A549 (cell line): ENCODE data around the gene AVPI1. TPM values are rescaled to one million over a fixed set of nuclear protein-coding genes. Genes with fewer than 3 reads are reported as not detected.

Experiments used
- ATAC-seq, 2 experiments: fragments of 200-7000 bp in 1 of 2; fragments of >200 bp in 1 of 2; cut with Nextera tagmentation in 1 of 2; cut with Tn5 transposase in 1 of 2; 3 replicates each; pipeline versions ENCODE4 v1.8.0 to v1.9.1; 2018 to 2020; ENCODE audit warnings: mild to moderate bottlenecking in 1 of 2, moderate library complexity in 1 of 2
- CTCF ChIA-PET: fragments of 300-600 bp; sonication (Branson Sonifier 250); formaldehyde crosslinking; extraction: SDS; loops from one replicate; lab custom pipeline; 2021; ENCODE audit warnings: antibody characterized with exemption, inconsistent platforms; lab: Yijun Ruan, JAX
- POLR2A ChIA-PET: fragments of 350-600 bp; formaldehyde crosslinking; extraction: SDS; loops from one replicate; lab custom pipeline; 2021; ENCODE audit warnings: antibody characterized with exemption, inconsistent platforms; lab: Yijun Ruan, JAX
- DNase-seq, 2 experiments: peaks; one replicate each; pipeline versions ENCODE4 v3.0.0 to v3.0.0-alpha.2; 2011 to 2016; ENCODE audit warnings: low read depth in 1 of 2, low spot score in 1 of 2
- FAIRE-seq: peaks from 2 replicates; lab custom pipeline; 2011; peaks lifted over from hg19 to GRCh38; lab: Jason Lieb, UNC
- H3K27ac ChIP-seq, 2 experiments: fragments of >200 bp; sonication (Bioruptor Twin); formaldehyde crosslinking; 3 replicates each; pipeline ENCODE4 v1.5.1; 2016 to 2017
- H3K4me1 ChIP-seq: fragments of >200 bp; sonication (Bioruptor Twin); formaldehyde crosslinking; 3 replicates; pipeline ENCODE4 v1.6.1; 2016
- H3K4me2 ChIP-seq: fragments of >200 bp; sonication (Bioruptor Twin); formaldehyde crosslinking; 3 replicates; pipeline ENCODE4 v1.6.1; 2016
- H3K4me3 ChIP-seq: fragments of >200 bp; sonication (Bioruptor Twin); formaldehyde crosslinking; 3 replicates; pipeline ENCODE4 v1.5.1; 2016
- H3K9me3 ChIP-seq: fragments of >200 bp; sonication (Bioruptor Twin); formaldehyde crosslinking; 3 replicates; pipeline ENCODE4 v1.6.1; 2016
- ATOH8 ChIP-seq: fragments of 250-450 bp; sonication (Bioruptor Pico); IDR thresholded peaks from 2 replicates; pipeline ENCODE4 v1.5.0; 2020; ENCODE audit warnings: low read depth, mild to moderate bottlenecking, moderate library complexity
- CHD2 ChIP-seq: fragments of 150-350 bp; IDR thresholded peaks from 2 replicates; pipeline ENCODE4 v1.6.1; 2014; ENCODE audit warnings: low read length; ENCODE audit not compliant: partially characterized antibody
- EP300 ChIP-seq, 2 experiments: fragments of >200 bp; sonication (Bioruptor Twin); formaldehyde crosslinking; IDR thresholded peaks; 2 replicates in 1 of 2; 3 replicates in 1 of 2; pipeline ENCODE4 v1.6.1; 2016 to 2017
- HDAC2 ChIP-seq: fragments of 200-600 bp; sonication (generic); IDR thresholded peaks from 2 replicates; pipeline ENCODE4 v1.6.1; 2016
- HEYL ChIP-seq: fragments of 250-450 bp; sonication (Bioruptor Pico); IDR thresholded peaks from 2 replicates; pipeline ENCODE4 v1.8.0; 2021; ENCODE audit warnings: mild to moderate bottlenecking, moderate library complexity
- HMGXB4 ChIP-seq: fragments of 250-450 bp; sonication (Bioruptor Pico); IDR thresholded peaks from 2 replicates; pipeline ENCODE4 v1.5.0; 2021; ENCODE audit warnings: mild to moderate bottlenecking, moderate library complexity, borderline replicate concordance
- HOXB5 ChIP-seq: fragments of 250-450 bp; sonication (Bioruptor Pico); IDR thresholded peaks from 2 replicates; pipeline ENCODE4 v1.5.0; 2020; ENCODE audit warnings: mild to moderate bottlenecking, moderate library complexity
- JUN ChIP-seq, 2 experiments: fragments of >200 bp; sonication (Bioruptor Twin); formaldehyde crosslinking; IDR thresholded peaks; 2 replicates in 1 of 2; 3 replicates in 1 of 2; pipeline ENCODE4 v1.6.1; 2016 to 2017
- MAZ ChIP-seq: fragments of 150-350 bp; IDR thresholded peaks from 2 replicates; pipeline ENCODE4 v1.6.1; 2014; ENCODE audit warnings: antibody characterized with exemption, low read depth, low read length, borderline replicate concordance
- MYC ChIP-seq: IDR thresholded peaks from 2 replicates; pipeline ENCODE4 v1.6.1; 2012; ENCODE audit warnings: mild to moderate bottlenecking, inconsistent platforms, low read length, improper control_type of control experiment, borderline replicate concordance
- NR3C1 ChIP-seq: fragments of >200 bp; sonication (Bioruptor Twin); formaldehyde crosslinking; IDR thresholded peaks from 3 replicates; pipeline ENCODE4 v1.6.1; 2017
- POLR2A ChIP-seq: IDR thresholded peaks from 2 replicates; pipeline ENCODE4 v1.6.1; 2012; ENCODE audit warnings: mild to moderate bottlenecking, low read length
- POLR2AphosphoS2 ChIP-seq: conservative IDR thresholded peaks from 2 replicates; pipeline ENCODE4 v1.6.1; 2012; ENCODE audit warnings: low read length, improper control_type of control experiment, inconsistent platforms
- RCOR1 ChIP-seq: fragments of 150-350 bp; IDR thresholded peaks from 2 replicates; pipeline ENCODE4 v1.6.1; 2014; ENCODE audit warnings: antibody characterized with exemption, low read length, low read depth
- RFX5 ChIP-seq: fragments of 450-650 bp; IDR thresholded peaks from 2 replicates; pipeline ENCODE4 v1.7.1; 2014; ENCODE audit warnings: antibody characterized with exemption, mild to moderate bottlenecking, moderate library complexity
- RNF2 ChIP-seq: fragments of 200-600 bp; sonication (generic); IDR thresholded peaks from 2 replicates; pipeline ENCODE4 v1.6.1; 2016; ENCODE audit warnings: low read depth, mild to moderate bottlenecking, antibody characterized with exemption, moderate library complexity, borderline replicate concordance
- TFCP2L1 ChIP-seq: fragments of 250-450 bp; sonication (Bioruptor Pico); IDR thresholded peaks from 2 replicates; pipeline ENCODE4 v1.5.0; 2021; ENCODE audit warnings: mild to moderate bottlenecking
- TP53 ChIP-seq: fragments of 250-450 bp; sonication (Bioruptor Pico); IDR thresholded peaks from 2 replicates; pipeline ENCODE4 v1.5.0; 2021; ENCODE audit warnings: mild to moderate bottlenecking, moderate library complexity
- USF2 ChIP-seq: fragments of 450-650 bp; IDR thresholded peaks from 2 replicates; pipeline ENCODE4 v1.6.1; 2014; ENCODE audit warnings: antibody characterized with exemption
- ZFP36 ChIP-seq: fragments of 450-650 bp; IDR thresholded peaks from 2 replicates; pipeline ENCODE4 v1.6.1; 2014; ENCODE audit warnings: borderline replicate concordance; ENCODE audit not compliant: partially characterized antibody
- ZNF302 ChIP-seq: fragments of 250-450 bp; sonication (Bioruptor Pico); IDR thresholded peaks from 2 replicates; pipeline ENCODE4 v1.9.0; 2021; ENCODE audit warnings: inconsistent platforms, mild to moderate bottlenecking, moderate library complexity
- ZSCAN20 ChIP-seq: fragments of 250-450 bp; sonication (Bioruptor Pico); IDR thresholded peaks from 2 replicates; pipeline ENCODE4 v1.8.0; 2022; ENCODE audit warnings: mild to moderate bottlenecking, moderate library complexity
- WGBS: methylation state at CpG from one replicate; pipeline ENCODE4 v1.1.6; 2017; ENCODE audit errors: missing lambda C conversion rate; 5-methylcytosine and 5-hydroxymethylcytosine counted together
- polyA plus RNA-seq, 4 experiments: library from polyadenylated mRNA; depleted of rRNA in 3 of 4; stranded (reverse); fragments of >200 nt; fragmentation: RNase III in 1 of 4; extraction: RNeasy Plus Mini Kit Qiagen cat#74134 plus additional on column Dnase treatment in 1 of 4; gene quantifications; 2 replicates in 3 of 4; 3 replicates in 1 of 4; pipeline ENCODE4 v1.2.3, GENCODE V29; 2011 to 2017
- TF ChIP-seq, protein P1 (sequence below): fragments of >200 bp; sonication (Bioruptor Twin); formaldehyde crosslinking; IDR thresholded peaks from 3 replicates; pipeline ENCODE4 v1.5.1; 2016
- TF ChIP-seq, protein P2 (sequence below): fragments of >200 bp; sonication (Bioruptor Twin); formaldehyde crosslinking; IDR thresholded peaks from 3 replicates; pipeline ENCODE4 v1.6.1; 2016

Gene AVPI1
- polyA plus RNA-seq, 2 of the 4 experiments (the other 2 are of a cell fraction) = 48.7 to 70.3 TPM

- TF ChIP-seq NR3C1 (no peak), RFX5 (0 out of 2 replicates have a peak, but pooled peaks have one; percentile 39), HOXB5 (CRISPR knock-in tag) (no peak), ZSCAN20 (peak; percentile 87; the same call in 1 of the 2 replicates), POLR2AphosphoS2 (no peak), USF2 (no peak), CHD2 (no peak), RCOR1 (no peak), HMGXB4 (CRISPR knock-in tag) (0 out of 2 replicates have a peak, but pooled peaks have one; percentile 11), MAZ (no peak), JUN (IDR thresholded peaks at IDR 0.05) (no peak), ZNF302 (CRISPR knock-in tag) (peak; percentile 86), MYC (no peak), TP53 (CRISPR knock-in tag) (peak; percentile 95), EP300 (IDR thresholded peaks at IDR 0.05) (no peak), ATOH8 (CRISPR knock-in tag) (no peak; the same call in 1 of the 2 replicates), POLR2A (no peak), RNF2 (peak; percentile 97; the same call in 1 of the 2 replicates), ZFP36 (no peak), HEYL (CRISPR knock-in tag) (no peak), HDAC2 (no peak), TFCP2L1 (CRISPR knock-in tag) (peak; percentile 92)
- TF ChIP-seq, protein P1, sequence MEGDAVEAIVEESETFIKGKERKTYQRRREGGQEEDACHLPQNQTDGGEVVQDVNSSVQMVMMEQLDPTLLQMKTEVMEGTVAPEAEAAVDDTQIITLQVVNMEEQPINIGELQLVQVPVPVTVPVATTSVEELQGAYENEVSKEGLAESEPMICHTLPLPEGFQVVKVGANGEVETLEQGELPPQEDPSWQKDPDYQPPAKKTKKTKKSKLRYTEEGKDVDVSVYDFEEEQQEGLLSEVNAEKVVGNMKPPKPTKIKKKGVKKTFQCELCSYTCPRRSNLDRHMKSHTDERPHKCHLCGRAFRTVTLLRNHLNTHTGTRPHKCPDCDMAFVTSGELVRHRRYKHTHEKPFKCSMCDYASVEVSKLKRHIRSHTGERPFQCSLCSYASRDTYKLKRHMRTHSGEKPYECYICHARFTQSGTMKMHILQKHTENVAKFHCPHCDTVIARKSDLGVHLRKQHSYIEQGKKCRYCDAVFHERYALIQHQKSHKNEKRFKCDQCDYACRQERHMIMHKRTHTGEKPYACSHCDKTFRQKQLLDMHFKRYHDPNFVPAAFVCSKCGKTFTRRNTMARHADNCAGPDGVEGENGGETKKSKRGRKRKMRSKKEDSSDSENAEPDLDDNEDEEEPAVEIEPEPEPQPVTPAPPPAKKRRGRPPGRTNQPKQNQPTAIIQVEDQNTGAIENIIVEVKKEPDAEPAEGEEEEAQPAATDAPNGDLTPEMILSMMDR = no peak
- TF ChIP-seq, protein P2, sequence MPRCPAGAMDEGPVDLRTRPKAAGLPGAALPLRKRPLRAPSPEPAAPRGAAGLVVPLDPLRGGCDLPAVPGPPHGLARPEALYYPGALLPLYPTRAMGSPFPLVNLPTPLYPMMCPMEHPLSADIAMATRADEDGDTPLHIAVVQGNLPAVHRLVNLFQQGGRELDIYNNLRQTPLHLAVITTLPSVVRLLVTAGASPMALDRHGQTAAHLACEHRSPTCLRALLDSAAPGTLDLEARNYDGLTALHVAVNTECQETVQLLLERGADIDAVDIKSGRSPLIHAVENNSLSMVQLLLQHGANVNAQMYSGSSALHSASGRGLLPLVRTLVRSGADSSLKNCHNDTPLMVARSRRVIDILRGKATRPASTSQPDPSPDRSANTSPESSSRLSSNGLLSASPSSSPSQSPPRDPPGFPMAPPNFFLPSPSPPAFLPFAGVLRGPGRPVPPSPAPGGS = no peak
- ATAC-seq = peak; percentile 46 to 55
- no peak for DNase-seq
- H3K4me1 ChIP-seq = peaks cover 9% of the 10 kb centered on the region; the same call in 2 of the 3 replicates
- WGBS = 66% methylated on average over 13 of the region's 13 CpGs
- ChIA-PET CTCF (interaction anchor here (1.0 to 36.9 kb wide), 7 partner anchors 11 to 153 kb away, joined by 4 to 1127 read pairs (median 10); partner anchors contain the start of genes AVPI1, HOGA1 and MARVELD1), POLR2A (interaction anchor here (0.6 to 3.4 kb wide), 17 partner anchors 11 to 238 kb away, joined by 3 to 32 read pairs (median 5); partner anchors contain the start of genes AVPI1, MARVELD1 and UBTD1)
- H3K4me3 ChIP-seq = no peak overlapping the region; the same call in 2 of the 3 replicates
- FAIRE-seq = no peak
- H3K9me3 ChIP-seq = no peaks in the 10 kb centered on the region
- peak overlapping the region; percentile 58 for H3K4me2 ChIP-seq
- H3K27ac ChIP-seq = peak overlapping the region; percentile 86 to 98
These were observed 49.4 kb upstream of the AVPI1 start for GRCh38 chr10:97736403-97736901.
